Heart left ventricle (tissue), 16 donors: Measurements from ENCODE around the gene TUT7. TPM values are rescaled to one million over a fixed set of nuclear protein-coding genes. Genes with fewer than 3 reads are reported as not detected.

ENCODE experiments used
- ATAC-seq, 4 donors: fragments of 200-7000 bp; cut with Tn5 transposase; one replicate each; pipeline ENCODE4 v1.9.1; 2020 to 2022; ENCODE audit warnings: moderate library complexity in 4 of 4, mild to moderate bottlenecking in 3 of 4, moderate number of reproducible peaks in 1 of 4
- DNase-seq, 5 donors: peaks; one replicate each; pipeline ENCODE4 v3.0.0-alpha.2; 2020
- H3K27ac ChIP-seq, 12 donors: fragments of 200-600 bp; sonication (generic) in 4 of 12; one replicate each; pipeline versions ENCODE4 v1.5.0 to v1.8.0; 2016 to 2022; ENCODE audit warnings: mild to moderate bottlenecking in 2 of 12
- H3K27me3 ChIP-seq, 9 donors: fragments of 200-600 bp; sonication (generic) in 2 of 9; one replicate each; pipeline versions ENCODE4 v1.5.1 to v1.8.0; 2016 to 2022; ENCODE audit warnings: mild to moderate bottlenecking in 3 of 9
- H3K36me3 ChIP-seq, 9 donors: fragments of 200-600 bp; sonication (generic) in 2 of 9; one replicate each; pipeline versions ENCODE4 v1.5.0 to v1.8.0; 2018 to 2022; ENCODE audit warnings: mild to moderate bottlenecking in 2 of 9
- H3K4me1 ChIP-seq, 12 donors: fragments of 200-600 bp; sonication (generic) in 4 of 12; one replicate each; pipeline versions ENCODE4 v1.5.0 to v1.8.0; 2016 to 2022; ENCODE audit warnings: mild to moderate bottlenecking in 3 of 12
- H3K4me3 ChIP-seq, 12 donors: fragments of 200-600 bp; sonication (generic) in 4 of 12; one replicate each; pipeline versions ENCODE4 v1.5.0 to v1.8.0; 2017 to 2022; ENCODE audit warnings: mild to moderate bottlenecking in 9 of 12, moderate library complexity in 4 of 12
- H3K9me3 ChIP-seq, 12 donors: fragments of 200-600 bp; sonication (generic) in 4 of 12; one replicate each; pipeline versions ENCODE4 v1.5.0 to v1.8.0; 2016 to 2022; ENCODE audit warnings: mild to moderate bottlenecking in 1 of 12
- POLR2A ChIP-seq, 2 donors: fragments of 450-650 bp; IDR thresholded peaks; one replicate each; pipeline ENCODE4 v1.6.1; 2017; ENCODE audit warnings: antibody characterized with exemption in 2 of 2, mild to moderate bottlenecking in 2 of 2, moderate library complexity in 2 of 2
- WGBS, 4 donors: extraction: QIAGEN DNeasy Blood & Tissue Kit in 2 of 4; methylation state at CpG; one replicate each; pipeline versions ENCODE4 v1.1.5 to v1.1.7; 2013 to 2018; 5-methylcytosine and 5-hydroxymethylcytosine counted together
- intact Hi-C, 10 donors: fragments of 100-400 bp; cut with DNase I; formaldehyde crosslinking; loops; one replicate each; pipeline versions ENCODE4 v1.11.1 to v1.14.2; 2022
- polyA plus RNA-seq, 2 donors: library from polyadenylated mRNA; stranded (reverse); fragments of 200-250 nt; gene quantifications; one replicate each; pipeline ENCODE4 v1.2.3, GENCODE V29; 2013
- total RNA-seq, 9 donors: library from RNA; depleted of rRNA in 2 of 9; stranded (reverse); fragments of >200 nt in 2 of 9; fragmentation: NEBNext Ultra II Directional in 3 of 9; extraction: Animal tissue kit (Norgen Biotek cat#: 25700) in 3 of 9; gene quantifications; one replicate each; pipeline versions ENCODE4 v1.1.0 to v1.2.4, GENCODE V29; 2016 to 2023
- TF ChIP-seq, protein P1 (sequence below), 12 donors: fragments of 200-600 bp; sonication (generic) in 4 of 12; IDR thresholded peaks; one replicate each; pipeline versions ENCODE4 v1.5.0 to v1.8.0; 2018 to 2022; ENCODE audit warnings: antibody characterized with exemption in 12 of 12, mild to moderate bottlenecking in 5 of 12
- donor health status: ischemic (EF 13 %, LVEDD 7.1; RV severe dilation, severe dysfunction).
- donor health status: healthy with polysubstance abuse.
- donor health status: DM: no; HTN: yes; CAD: no.
- donor health status: DM: no; HTN: no; CAD: no.
- donor health status: ischemic (EF 25% LVEDD 6.9; RV normal size, moderate dysfunction).
- donor health status: ischemic (EF 25% LVEDD 5.7; RV mildly dilated, moderate dysfunction).
- donor health status: healthy.
- donor health status: DM: yes; HTN: yes; CAD: no.
- donor health status: ischemic (EF 35%, LVEDD 5.7; RV mildly dilated, moderate dysfunction).
- donor health status: nonischemic (EF 11% LVEDD 7.7; RV severe dilation, severe dysfunction).
- donor health status: DM: yes; HTN: yes; CAD: no.
- donor health status: PGD.
- donor health status: ischemic (EF 29% LVEDD 5.4; RV normal size, mild dysfunction).
- donor health status: nonischemic (EF 23%, LVEDD 6.1; RV moderate dilation, normal function).

TUT7 gene
- total and polyA plus RNA-seq, 11 donors: 7.7 to 31.0 (median 12.1) TPM

DNA sequence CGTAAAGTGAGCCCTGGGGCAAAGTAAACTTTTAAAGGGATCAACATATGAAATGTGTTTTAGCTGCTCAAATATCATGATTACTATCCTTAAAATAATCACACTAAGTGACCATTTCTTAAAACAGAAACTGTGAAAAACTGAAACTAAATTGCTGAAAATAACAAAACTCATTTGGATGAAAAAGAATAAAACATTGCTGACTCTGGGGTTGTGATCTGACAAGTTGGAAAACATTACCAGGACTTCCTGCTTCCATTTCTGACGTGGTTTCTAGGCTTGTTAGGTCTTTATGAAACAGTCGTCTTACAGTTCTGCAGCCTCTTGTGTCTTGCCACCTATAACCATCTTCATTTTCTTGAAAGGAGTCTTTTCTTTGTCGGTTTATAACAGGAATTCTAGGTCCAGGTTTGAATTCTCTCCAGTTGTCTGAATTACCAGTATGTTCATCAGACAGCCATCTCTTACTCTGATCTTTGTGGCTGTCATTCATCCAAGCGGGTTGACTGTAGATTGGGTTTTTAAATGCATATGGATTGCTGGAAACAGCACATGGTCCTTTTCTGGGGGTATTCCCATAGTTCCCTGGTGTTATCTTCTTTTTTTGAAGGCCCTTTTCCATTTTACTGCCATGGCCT is 1.7 kb downstream of the TUT7 start:
- TF ChIP-seq, protein P1, sequence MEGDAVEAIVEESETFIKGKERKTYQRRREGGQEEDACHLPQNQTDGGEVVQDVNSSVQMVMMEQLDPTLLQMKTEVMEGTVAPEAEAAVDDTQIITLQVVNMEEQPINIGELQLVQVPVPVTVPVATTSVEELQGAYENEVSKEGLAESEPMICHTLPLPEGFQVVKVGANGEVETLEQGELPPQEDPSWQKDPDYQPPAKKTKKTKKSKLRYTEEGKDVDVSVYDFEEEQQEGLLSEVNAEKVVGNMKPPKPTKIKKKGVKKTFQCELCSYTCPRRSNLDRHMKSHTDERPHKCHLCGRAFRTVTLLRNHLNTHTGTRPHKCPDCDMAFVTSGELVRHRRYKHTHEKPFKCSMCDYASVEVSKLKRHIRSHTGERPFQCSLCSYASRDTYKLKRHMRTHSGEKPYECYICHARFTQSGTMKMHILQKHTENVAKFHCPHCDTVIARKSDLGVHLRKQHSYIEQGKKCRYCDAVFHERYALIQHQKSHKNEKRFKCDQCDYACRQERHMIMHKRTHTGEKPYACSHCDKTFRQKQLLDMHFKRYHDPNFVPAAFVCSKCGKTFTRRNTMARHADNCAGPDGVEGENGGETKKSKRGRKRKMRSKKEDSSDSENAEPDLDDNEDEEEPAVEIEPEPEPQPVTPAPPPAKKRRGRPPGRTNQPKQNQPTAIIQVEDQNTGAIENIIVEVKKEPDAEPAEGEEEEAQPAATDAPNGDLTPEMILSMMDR (IDR thresholded peaks at IDR 0.05): no peak
- no peak for TF ChIP-seq POLR2A (IDR thresholded peaks at IDR 0.05)
- DNase-seq: no peak
- peak overlapping the region in 9 of 12 donors; percentile 71 to 99 (median 86) for H3K4me3 ChIP-seq
- H3K27me3 ChIP-seq: no peaks in the 10 kb centered on the region
- H3K9me3 ChIP-seq: no peaks in the 10 kb centered on the region
- WGBS, 4 donors: 50 to 64% (median 55%) methylated on average over 5 of the region's 5 CpGs
- intact Hi-C loops: loop anchor here in 1 of 10 donors (5.0 kb wide), 1 partner anchor 70 kb away; the partner anchor contains the start of gene ISCA1
- ATAC-seq: no peak
- peaks cover 4 to 70% (median 48%) of the 10 kb centered on the region in 12 donors for H3K4me1 ChIP-seq
- H3K27ac ChIP-seq: peak overlapping the region in 3 of 12 donors; percentile 22 to 99 (median 95)
- peaks cover 0 to 25% (median 8%) of the 10 kb centered on the region in 9 donors for H3K36me3 ChIP-seq

DNA sequence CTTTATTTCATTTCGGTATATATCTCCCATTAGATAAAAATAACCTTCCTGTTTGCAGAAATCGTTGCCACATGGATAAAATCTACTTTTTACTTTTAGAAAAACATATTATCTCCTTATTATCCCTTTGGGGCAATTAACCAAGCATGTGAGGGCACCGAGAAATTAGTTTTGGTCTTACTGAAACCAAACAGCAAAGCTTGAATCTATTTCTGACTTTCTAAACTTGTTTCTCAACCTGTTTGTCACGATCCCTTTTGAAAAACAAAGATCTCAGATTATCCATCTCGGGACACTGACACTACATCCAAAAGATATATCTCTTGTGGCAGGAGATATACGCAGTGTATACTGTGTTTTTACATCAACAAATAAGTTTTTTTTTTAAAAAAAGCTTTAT is 2.3 kb downstream of the TUT7 start:
- TF ChIP-seq, protein P1 (IDR thresholded peaks at IDR 0.05): no peak
- no peak for TF ChIP-seq POLR2A (IDR thresholded peaks at IDR 0.05)
- WGBS, 4 donors: 49 to 65% (median 53%) methylated on average over 6 of the region's 6 CpGs
- intact Hi-C loops: loop anchor here in 1 of 10 donors (5.0 kb wide), 1 partner anchor 70 kb away; the partner anchor contains the start of gene ISCA1
- DNase-seq: no peak
- Histone ChIP-seq H3K9me3 (no peaks in the 10 kb centered on the region), H3K27ac (peak overlapping the region in 2 of 12 donors; percentile 5 to 99), H3K4me3 (peak overlapping the region in 9 of 12 donors; percentile 7 to 96 (median 78)), H3K36me3 (peaks cover 0 to 25% (median 8%) of the 10 kb centered on the region in 9 donors), H3K27me3 (no peaks in the 10 kb centered on the region), H3K4me1 (peaks cover 4 to 77% (median 51%) of the 10 kb centered on the region in 12 donors)
- no peak for ATAC-seq

DNA sequence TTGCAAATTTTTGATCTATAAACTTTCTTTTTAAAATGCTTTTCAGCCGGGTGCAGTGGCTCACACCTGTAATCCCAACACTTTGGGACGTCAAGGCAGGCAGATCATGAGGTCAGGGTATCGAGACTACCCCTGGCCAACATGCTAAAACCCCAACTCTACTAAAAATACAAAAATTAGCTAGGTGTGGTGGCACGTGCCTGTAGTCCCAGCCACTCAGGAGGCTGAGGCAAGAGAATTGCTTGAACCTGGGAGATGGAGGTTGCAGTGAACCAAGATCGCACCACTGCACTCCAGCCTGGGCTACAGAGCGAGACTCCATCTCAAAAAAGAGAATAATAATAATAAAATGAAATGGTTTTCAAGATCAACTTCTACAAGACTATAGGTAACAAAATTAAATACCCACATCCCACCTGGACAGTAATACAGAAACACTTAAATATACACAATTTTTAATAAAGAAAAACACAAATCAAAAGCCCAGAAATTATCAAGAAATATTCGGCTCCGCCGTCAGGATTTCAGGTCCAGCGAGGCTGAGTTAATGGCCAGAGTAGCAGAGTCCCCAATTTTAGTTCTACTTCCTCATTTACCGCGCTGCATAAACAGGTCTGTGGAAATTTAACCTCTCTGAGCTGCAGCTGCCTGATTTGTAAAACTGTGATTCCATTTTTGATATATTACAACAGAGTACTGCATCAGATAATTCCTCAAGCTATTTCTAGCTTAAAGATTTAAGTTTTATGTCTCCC is 4.0 kb downstream of the TUT7 start:
- peak overlapping the region in 1 of 12 donors; percentile 99 for H3K27ac ChIP-seq
- H3K36me3 ChIP-seq: peaks cover 0 to 38% (median 22%) of the 10 kb centered on the region in 9 donors
- no peak for ATAC-seq
- intact Hi-C loops: loop anchor here in 1 of 10 donors (5.0 kb wide), 1 partner anchor 68 kb away; the partner anchor contains the start of gene ISCA1
- 85 to 90% (median 88%) methylated on average over 12 of the region's 12 CpGs for WGBS, 4 donors
- peaks cover 4 to 82% (median 51%) of the 10 kb centered on the region in 12 donors for H3K4me1 ChIP-seq
- H3K4me3 ChIP-seq: peak overlapping the region in 6 of 12 donors; percentile 1 to 96 (median 9)
- no peak for TF ChIP-seq POLR2A (IDR thresholded peaks at IDR 0.05)
- TF ChIP-seq, protein P1 (IDR thresholded peaks at IDR 0.05): no peak
- H3K27me3 ChIP-seq: no peaks in the 10 kb centered on the region
- H3K9me3 ChIP-seq: no peaks in the 10 kb centered on the region
- DNase-seq: no peak

DNA sequence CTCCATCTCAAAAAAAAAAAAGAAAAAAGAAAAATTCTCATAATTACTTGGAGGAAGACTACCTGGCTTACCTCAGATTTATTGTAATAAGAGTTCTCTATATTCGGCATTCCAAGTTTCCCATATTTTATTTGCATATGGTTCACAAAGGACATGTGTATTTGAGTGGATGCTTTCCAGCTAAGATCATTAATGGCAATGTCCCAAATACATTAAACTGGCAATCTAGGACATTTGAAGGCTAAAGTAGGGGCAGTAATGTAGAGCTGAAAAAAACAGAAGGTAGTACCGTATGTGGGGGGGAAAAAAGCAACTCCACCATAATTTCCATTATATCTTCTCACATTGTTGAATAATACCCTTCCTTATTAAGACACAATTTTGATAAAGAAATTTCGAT is 4.9 kb downstream of the TUT7 start:
- H3K27me3 ChIP-seq: no peaks in the 10 kb centered on the region
- DNase-seq: no peak
- no peak overlapping the region for H3K27ac ChIP-seq
- ATAC-seq: no peak
- H3K4me3 ChIP-seq: no peak overlapping the region
- intact Hi-C loops: loop anchor here in 1 of 10 donors (10.0 kb wide), 1 partner anchor 54 kb away; no protein-coding TSS in a partner anchor
- 52 to 70% (median 61%) methylated on average over 3 of the region's 3 CpGs for WGBS, 4 donors
- H3K9me3 ChIP-seq: no peaks in the 10 kb centered on the region
- H3K36me3 ChIP-seq: peaks cover 0 to 47% (median 31%) of the 10 kb centered on the region in 9 donors
- H3K4me1 ChIP-seq: peaks cover 4 to 77% (median 47%) of the 10 kb centered on the region in 12 donors
- no peak for TF ChIP-seq POLR2A (IDR thresholded peaks at IDR 0.05)
- TF ChIP-seq, protein P1 (IDR thresholded peaks at IDR 0.05): no peak
